CD14-positive monocyte (primary cell): ENCODE results near the gene MOAP1. TPM values are rescaled to one million over a fixed set of nuclear protein-coding genes. Genes with fewer than 3 reads are reported as not detected.
"Not testable (repeated sequence)": the region's sequence is repeated elsewhere in the genome, so short reads cannot be mapped to it uniquely, and the experiment has no call there.

Experiments
- DNase-seq, 3 donors: peaks; one replicate each; pipeline ENCODE4 v3.0.0-alpha.2; 2011 to 2022
- H2AFZ ChIP-seq: 2 replicates; pipeline ENCODE4 v1.6.0; 2012; ENCODE audit warnings: mild to moderate bottlenecking, low read depth, low read length, inconsistent platforms; ENCODE audit not compliant: insufficient read depth, poor library complexity, severe bottlenecking
- H3K27ac ChIP-seq, 2 donors: 1 replicate in 1 of 2; 2 replicates in 1 of 2; pipeline ENCODE4 v1.5.1; 2012 to 2013; ENCODE audit warnings: low read length in 2 of 2, control low read depth in 1 of 2, inconsistent platforms in 1 of 2, low read depth in 1 of 2, mild to moderate bottlenecking in 1 of 2
- H3K27me3 ChIP-seq, 2 donors: one replicate each; pipeline versions ENCODE4 v1.6.0 to v1.6.1; 2011 to 2013; ENCODE audit warnings: low read length in 2 of 2; ENCODE audit not compliant: control insufficient read depth in 2 of 2, insufficient read depth in 2 of 2
- H3K36me3 ChIP-seq, 2 donors: replicated peaks in 1 of 2; 1 replicate in 1 of 2; 2 replicates in 1 of 2; pipeline versions ENCODE4 v1.5.1 to v1.6.1; 2012 to 2013; ENCODE audit warnings: low read length in 2 of 2, control low read depth in 1 of 2, inconsistent platforms in 1 of 2, mild to moderate bottlenecking in 1 of 2; ENCODE audit not compliant: insufficient read depth in 2 of 2, control insufficient read depth in 1 of 2
- H3K4me1 ChIP-seq, 2 donors: 1 replicate in 1 of 2; 2 replicates in 1 of 2; pipeline versions ENCODE4 v1.5.1 to v1.6.1; 2012 to 2013; ENCODE audit warnings: low read length in 2 of 2, control low read depth in 1 of 2, inconsistent platforms in 1 of 2, mild to moderate bottlenecking in 1 of 2, moderate library complexity in 1 of 2; ENCODE audit not compliant: insufficient read depth in 2 of 2, control insufficient read depth in 1 of 2
- H3K4me2 ChIP-seq: replicated peaks from 2 replicates; pipeline ENCODE3; 2012; ENCODE audit warnings: low read length, moderate library complexity, mild to moderate bottlenecking; ENCODE audit not compliant: poor library complexity, severe bottlenecking; ENCODE audit errors: extremely low read depth
- H3K4me3 ChIP-seq, 3 experiments: fragments of 200-600 bp in 1 of 3; sonication (generic) in 1 of 3; replicated peaks in 1 of 3; 1 replicate in 2 of 3; 2 replicates in 1 of 3; pipeline ENCODE4 v1.5.1; 2011 to 2013; ENCODE audit warnings: low read length in 3 of 3, mild to moderate bottlenecking in 3 of 3, control low read depth in 2 of 3, low read depth in 2 of 3, inconsistent platforms in 1 of 3, moderate library complexity in 1 of 3
- H3K79me2 ChIP-seq: 2 replicates; pipeline ENCODE4 v1.6.0; 2012; ENCODE audit warnings: mild to moderate bottlenecking, control low read depth, inconsistent platforms, low read length, moderate library complexity; ENCODE audit not compliant: insufficient read depth
- H3K9ac ChIP-seq: 2 replicates; pipeline ENCODE4 v1.6.0; 2017; ENCODE audit warnings: low read length, mild to moderate bottlenecking; ENCODE audit not compliant: insufficient read depth, poor library complexity, severe bottlenecking
- H3K9me3 ChIP-seq, 2 donors: replicated peaks in 1 of 2; 1 replicate in 1 of 2; 2 replicates in 1 of 2; pipeline versions ENCODE4 v1.5.1 to v1.6.1; 2012 to 2013; ENCODE audit warnings: low read length in 2 of 2, control low read depth in 1 of 2; ENCODE audit not compliant: control insufficient read depth in 1 of 2, insufficient read depth in 1 of 2
- H4K20me1 ChIP-seq: 2 replicates; pipeline ENCODE4 v1.6.0; 2012; ENCODE audit warnings: mild to moderate bottlenecking, low read length, control low read depth, moderate library complexity; ENCODE audit not compliant: insufficient read depth
- H3K27ac Mint-ChIP-seq, 7 donors: one replicate each; pipeline ENCODE4 v1.8.0; 2020; ENCODE audit warnings: mild to moderate bottlenecking in 7 of 7, mixed read lengths in 7 of 7, moderate library complexity in 6 of 7, inconsistent platforms in 2 of 7
- H3K27me3 Mint-ChIP-seq, 3 donors: one replicate each; pipeline ENCODE4 v1.8.0; 2021 to 2022; ENCODE audit warnings: low read depth in 3 of 3, mild to moderate bottlenecking in 3 of 3, mixed read lengths in 3 of 3, moderate library complexity in 3 of 3, inconsistent platforms in 1 of 3
- H3K36me3 Mint-ChIP-seq, 2 donors: one replicate each; pipeline ENCODE4 v1.8.0; 2020; ENCODE audit warnings: mixed read lengths in 2 of 2, inconsistent platforms in 1 of 2, mild to moderate bottlenecking in 1 of 2
- H3K4me1 Mint-ChIP-seq: one replicate; pipeline ENCODE4 v1.8.0; 2020; ENCODE audit warnings: mild to moderate bottlenecking, mixed read lengths
- H3K4me3 Mint-ChIP-seq, 2 donors: one replicate each; pipeline ENCODE4 v1.8.0; 2020; ENCODE audit warnings: mild to moderate bottlenecking in 2 of 2, mixed read lengths in 2 of 2, moderate library complexity in 1 of 2
- H3K9me3 Mint-ChIP-seq, 7 donors: one replicate each; pipeline ENCODE4 v1.8.0; 2020 to 2022; ENCODE audit warnings: mixed read lengths in 7 of 7, mild to moderate bottlenecking in 6 of 7, moderate library complexity in 6 of 7, inconsistent platforms in 2 of 7
- WGBS: methylation state at CpG from one replicate; pipeline ENCODE4 v1.1.5; 2013; ENCODE audit warnings: missing lambda C conversion rate; ENCODE audit not compliant: insufficient coverage; 5-methylcytosine and 5-hydroxymethylcytosine counted together
- intact Hi-C, 2 donors: fragments of 100-400 bp; cut with micrococcal nuclease; formaldehyde crosslinking; loops; one replicate each; pipeline versions ENCODE4 v1.15.0 to v1.15.1; 2023
- polyA plus RNA-seq, 3 donors: library from polyadenylated mRNA; depleted of rRNA in 1 of 3; unstranded in 2 of 3; stranded (reverse) in 1 of 3; fragments of 300-500 nt in 2 of 3; fragments of >200 nt in 1 of 3; fragmentation: Illumina TruSeq in 2 of 3; gene quantifications; 1 replicate in 2 of 3; 2 replicates in 1 of 3; pipeline ENCODE4 v1.2.3, GENCODE V29; 2012 to 2021
- TF ChIP-seq, protein P1 (sequence below): fragments of 200-600 bp; IDR thresholded peaks from one replicate; pipeline ENCODE4 v1.8.0; 2022; ENCODE audit warnings: antibody characterized with exemption, mild to moderate bottlenecking

Gene MOAP1
- polyA plus RNA-seq, 3 donors: 22.5 to 53.9 (median 22.6) TPM

DNA sequence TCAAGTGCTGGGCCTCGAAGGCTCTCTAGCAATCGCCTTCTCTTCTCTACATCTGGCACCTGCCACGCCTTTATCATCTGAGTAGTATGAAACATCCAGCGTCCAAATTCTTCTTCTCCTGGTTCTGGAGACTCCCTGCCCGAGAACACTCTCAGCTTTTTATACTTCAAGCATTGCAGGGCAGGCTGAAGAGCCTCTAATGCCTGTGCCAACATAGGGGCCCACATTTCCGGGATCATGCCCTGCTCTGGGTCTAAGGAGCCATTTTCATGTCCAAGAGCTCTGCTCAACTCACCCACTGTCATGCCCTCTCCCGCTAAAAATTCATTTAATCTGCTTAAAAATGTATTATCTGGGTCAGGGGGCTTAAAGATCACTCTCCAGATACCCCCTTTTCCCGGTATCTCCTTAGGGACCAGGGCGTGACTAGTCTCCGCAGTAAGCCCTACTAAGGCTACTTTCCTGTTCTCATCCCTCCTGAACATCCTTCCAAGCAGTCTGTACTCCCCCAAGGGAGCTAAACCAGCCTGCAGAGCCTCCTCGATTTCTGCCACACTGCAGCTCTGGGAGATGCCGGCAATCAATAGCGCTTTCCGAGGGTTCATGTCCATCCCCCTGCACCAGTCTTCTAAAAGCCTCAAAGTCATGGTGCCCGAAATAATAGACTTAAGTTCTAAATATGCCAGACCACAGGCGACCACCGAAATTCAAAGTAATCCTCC is 940 bp downstream of the MOAP1 start:
- Histone ChIP-seq H3K4me2 (peak overlapping the region; percentile 86), H3K9me3 (no peaks in the 10 kb centered on the region), H2AFZ (peak overlapping the region; percentile 81), H3K27me3 (no peaks in the 10 kb centered on the region), H3K79me2 (peaks cover 28% of the 10 kb centered on the region), H3K4me3 (peak overlapping the region; percentile 74 to 86 (median 82)), H3K4me1 (peaks cover 26 to 30% of the 10 kb centered on the region in 2 donors), H3K27ac (peak overlapping the region in 1 of 2 donors; percentile 100), H3K36me3 (peaks cover 15 to 29% of the 10 kb centered on the region in 2 donors), H4K20me1 (peaks cover 15% of the 10 kb centered on the region), H3K9ac (peak overlapping the region; percentile 94)
- no peak for DNase-seq
- intact Hi-C loops: loop anchor here (2.0 to 10.0 kb wide), 2 partner anchors 23 to 69 kb away; partner anchors contain the start of genes GON7 (in 1 of the 2), ITPK1 (in 1 of the 2) and UBR7 (in 1 of the 2)
- Mint-ChIP-seq H3K36me3 (peaks cover 17 to 28% of the 10 kb centered on the region in 2 donors), H3K4me3 (peak overlapping the region; percentile 83 to 88), H3K27me3 (no peaks in the 10 kb centered on the region), H3K4me1 (peaks cover 31% of the 10 kb centered on the region), H3K9me3 (peaks cover 0 to 3% (median 0%) of the 10 kb centered on the region in 7 donors), H3K27ac (peak overlapping the region; percentile 74 to 96 (median 81))
- WGBS: 56% methylated on average over 15 of the region's 17 CpGs
- TF ChIP-seq, protein P1, sequence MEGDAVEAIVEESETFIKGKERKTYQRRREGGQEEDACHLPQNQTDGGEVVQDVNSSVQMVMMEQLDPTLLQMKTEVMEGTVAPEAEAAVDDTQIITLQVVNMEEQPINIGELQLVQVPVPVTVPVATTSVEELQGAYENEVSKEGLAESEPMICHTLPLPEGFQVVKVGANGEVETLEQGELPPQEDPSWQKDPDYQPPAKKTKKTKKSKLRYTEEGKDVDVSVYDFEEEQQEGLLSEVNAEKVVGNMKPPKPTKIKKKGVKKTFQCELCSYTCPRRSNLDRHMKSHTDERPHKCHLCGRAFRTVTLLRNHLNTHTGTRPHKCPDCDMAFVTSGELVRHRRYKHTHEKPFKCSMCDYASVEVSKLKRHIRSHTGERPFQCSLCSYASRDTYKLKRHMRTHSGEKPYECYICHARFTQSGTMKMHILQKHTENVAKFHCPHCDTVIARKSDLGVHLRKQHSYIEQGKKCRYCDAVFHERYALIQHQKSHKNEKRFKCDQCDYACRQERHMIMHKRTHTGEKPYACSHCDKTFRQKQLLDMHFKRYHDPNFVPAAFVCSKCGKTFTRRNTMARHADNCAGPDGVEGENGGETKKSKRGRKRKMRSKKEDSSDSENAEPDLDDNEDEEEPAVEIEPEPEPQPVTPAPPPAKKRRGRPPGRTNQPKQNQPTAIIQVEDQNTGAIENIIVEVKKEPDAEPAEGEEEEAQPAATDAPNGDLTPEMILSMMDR: no peak

DNA sequence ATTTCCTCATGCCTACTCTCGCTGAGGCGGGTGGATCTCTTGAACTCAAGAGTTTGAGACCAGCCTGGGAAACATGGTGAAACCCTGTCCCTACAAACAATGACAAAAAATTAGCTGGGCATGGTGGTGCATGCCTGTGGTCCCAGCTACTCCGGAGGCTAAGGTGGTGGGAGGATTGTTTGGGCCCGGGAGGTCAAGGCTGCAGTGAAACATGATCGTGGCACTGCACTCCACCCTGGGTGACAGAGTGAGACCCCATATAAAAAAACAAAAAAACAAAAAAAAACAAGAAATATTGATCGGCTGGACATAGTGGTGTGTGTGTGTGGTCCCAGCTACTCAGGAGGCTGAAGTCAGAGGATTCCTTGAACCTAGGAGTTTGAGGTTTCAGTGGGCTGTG is 9.2 kb downstream of the MOAP1 start:
- intact Hi-C loops: loop anchor here (5.0 to 10.0 kb wide), 2 partner anchors 63 to 221 kb away; no protein-coding TSS in a partner anchor
- peaks cover 0 to 4% (median 2%) of the 10 kb centered on the region in 3 donors for H3K27me3 Mint-ChIP-seq

DNA sequence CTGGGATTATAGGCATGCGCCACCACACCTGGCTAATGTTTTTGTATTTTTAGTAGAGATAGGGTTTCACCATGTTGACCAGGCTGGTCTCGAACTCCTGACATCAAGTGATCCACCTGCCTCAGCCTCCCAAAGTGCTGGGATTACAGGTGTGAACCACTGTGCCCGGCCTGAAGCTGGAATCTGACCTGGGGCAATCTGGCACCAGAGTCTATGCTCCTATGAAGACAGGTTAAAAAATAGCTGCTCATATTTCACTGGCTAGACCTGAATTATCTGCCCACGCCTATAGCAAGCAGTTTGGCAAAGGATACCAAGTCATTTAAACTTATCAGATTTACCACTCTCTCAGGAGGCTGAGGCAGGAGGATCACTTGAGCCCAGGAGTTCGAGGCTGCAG is 10.0 kb downstream of the MOAP1 start:
- 97% methylated on average over 4 of the region's 5 CpGs for WGBS
- H3K36me3 Mint-ChIP-seq, H3K4me3 Mint-ChIP-seq, H3K9me3 ChIP-seq, H3K36me3 ChIP-seq, DNase-seq, H2AFZ ChIP-seq, H3K4me2 ChIP-seq, H3K27me3 Mint-ChIP-seq, H3K27ac ChIP-seq, H3K4me1 Mint-ChIP-seq, H3K27me3 ChIP-seq, H3K9ac ChIP-seq, H4K20me1 ChIP-seq, H3K9me3 Mint-ChIP-seq, H3K4me1 ChIP-seq, H3K27ac Mint-ChIP-seq, H3K79me2 ChIP-seq, H3K4me3 ChIP-seq: not testable (repeated sequence)
- intact Hi-C loops: loop anchor here (5.0 to 10.0 kb wide), 2 partner anchors 62 to 220 kb away; no protein-coding TSS in a partner anchor

More for the DNA sequence above, 9.2 kb downstream of the MOAP1 start:
- Mint-ChIP-seq H3K4me3 (no peak overlapping the region), H3K9me3 (no peaks in the 10 kb centered on the region), H3K27ac (no peak overlapping the region), H3K4me1 (peaks cover 2% of the 10 kb centered on the region), H3K36me3 (no peaks in the 10 kb centered on the region)
- Histone ChIP-seq H3K4me2 (no peak overlapping the region), H3K4me3 (no peak overlapping the region), H2AFZ (no peak overlapping the region), H3K36me3 (no peaks in the 10 kb centered on the region), H4K20me1 (no peaks in the 10 kb centered on the region), H3K9ac (no peak overlapping the region), H3K4me1 (no peaks in the 10 kb centered on the region), H3K27ac (no peak overlapping the region), H3K9me3 (no peaks in the 10 kb centered on the region), H3K79me2 (no peaks in the 10 kb centered on the region), H3K27me3 (no peaks in the 10 kb centered on the region)
- TF ChIP-seq, protein P1: no peak
- no CpG with 5 or more reads among the region's 6 CpGs for WGBS
- DNase-seq: no peak
